ENCODE data around the gene CLDN7.
A peak's percentile ranks its signal among the peaks of the same experiment; 100 is the strongest.

The CLDN7 gene

GRCh38 chr17:7235693-7236665, 26.3 kb downstream of the CLDN7 start:
- no peak for DNase-seq

DNA sequence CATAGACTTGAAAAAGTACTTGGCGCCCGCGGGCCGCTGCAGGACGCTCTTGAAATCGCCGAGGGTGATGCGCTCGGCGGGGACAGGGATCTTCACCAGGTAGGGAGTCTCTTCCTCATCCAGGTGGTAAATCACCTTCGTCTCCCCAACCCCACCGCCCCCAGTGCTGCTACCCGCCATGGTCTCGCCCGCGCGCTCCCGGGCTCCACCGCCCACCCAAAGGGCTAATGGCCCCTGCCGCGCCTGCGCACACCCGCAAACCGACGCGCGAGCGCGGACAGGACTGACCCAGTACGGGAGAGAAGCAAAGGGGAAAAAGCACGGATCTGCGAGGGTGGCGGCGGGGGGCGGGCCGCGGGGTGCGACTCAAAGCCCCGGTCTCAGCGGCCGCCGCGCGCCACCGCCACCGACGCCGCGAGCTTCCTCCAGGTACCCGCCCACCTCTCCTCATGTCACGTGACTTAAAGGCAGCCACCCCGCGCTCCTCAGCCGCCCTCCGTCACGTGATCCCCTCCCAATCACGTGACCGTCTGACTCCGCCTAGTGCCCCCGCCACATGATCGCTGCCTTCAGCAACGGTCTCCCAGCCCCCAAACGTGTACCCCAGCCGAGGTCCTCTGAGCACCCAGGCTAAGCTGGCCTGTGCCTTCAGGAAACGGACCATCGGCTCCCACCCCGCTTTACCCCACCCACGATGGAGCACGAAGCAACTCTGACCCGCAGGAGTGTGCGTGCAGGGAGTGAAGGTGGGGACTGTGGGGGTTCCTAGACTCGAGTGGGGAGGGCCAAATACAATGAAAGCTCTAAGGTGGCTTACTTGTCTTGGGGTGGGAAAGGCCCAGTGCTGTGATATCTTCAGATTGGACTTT, 28.0 kb downstream of the CLDN7 start, which contains the start of gene DVL2:
Gene DVL2 (minus strand): TSS at position 435 of the 869 bp plus-strand sequence. CDS start 255 bp downstream, at position 180.
- DNase-seq, result peak; percentile 93

DNA sequence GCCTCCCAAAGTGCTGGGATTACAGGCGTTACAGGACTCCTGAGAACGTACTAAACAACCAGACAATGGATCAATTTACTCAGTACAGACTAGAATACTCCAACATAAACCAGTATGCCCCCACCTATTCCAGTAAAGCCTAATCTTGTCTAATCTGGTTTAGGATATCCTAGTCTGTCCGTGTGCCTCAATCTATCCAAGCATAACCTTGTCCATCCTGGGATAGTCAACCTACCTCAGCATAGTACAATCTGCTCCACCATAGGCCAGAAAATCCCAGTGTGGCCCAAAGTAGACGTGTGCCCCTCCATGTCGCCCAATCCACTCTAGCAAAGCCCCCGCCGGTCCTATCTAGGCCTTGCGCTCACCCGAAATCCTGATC, 28.6 kb downstream of the CLDN7 start:
- DNase-seq, result no peak

DNA sequence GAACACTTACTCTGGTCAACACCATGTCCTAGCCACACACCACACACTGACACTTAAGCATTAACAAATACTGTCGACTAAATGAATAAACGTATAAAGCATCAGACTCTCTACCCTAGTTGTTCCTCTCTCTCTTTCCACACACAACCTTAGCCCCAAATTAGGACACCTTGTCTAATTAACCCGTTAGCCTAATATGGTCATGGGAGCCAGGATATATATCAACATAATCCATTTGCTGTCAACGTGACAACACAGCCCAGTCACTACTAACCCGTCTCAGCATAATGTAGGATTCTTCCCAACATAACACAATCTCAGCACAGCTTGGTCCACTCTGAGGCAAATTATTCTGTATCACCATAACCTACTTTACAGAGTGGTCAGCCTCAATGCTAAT, 30.2 kb downstream of the CLDN7 start:
- DNase-seq, result no peak

- DNase-seq, result no peak
These were observed 32.8 kb downstream of the CLDN7 start for GRCh38 chr17:7229504-7229903.

GRCh38 chr17:7228920-7229319, 33.4 kb downstream of the CLDN7 start:
- no peak for DNase-seq

DNA sequence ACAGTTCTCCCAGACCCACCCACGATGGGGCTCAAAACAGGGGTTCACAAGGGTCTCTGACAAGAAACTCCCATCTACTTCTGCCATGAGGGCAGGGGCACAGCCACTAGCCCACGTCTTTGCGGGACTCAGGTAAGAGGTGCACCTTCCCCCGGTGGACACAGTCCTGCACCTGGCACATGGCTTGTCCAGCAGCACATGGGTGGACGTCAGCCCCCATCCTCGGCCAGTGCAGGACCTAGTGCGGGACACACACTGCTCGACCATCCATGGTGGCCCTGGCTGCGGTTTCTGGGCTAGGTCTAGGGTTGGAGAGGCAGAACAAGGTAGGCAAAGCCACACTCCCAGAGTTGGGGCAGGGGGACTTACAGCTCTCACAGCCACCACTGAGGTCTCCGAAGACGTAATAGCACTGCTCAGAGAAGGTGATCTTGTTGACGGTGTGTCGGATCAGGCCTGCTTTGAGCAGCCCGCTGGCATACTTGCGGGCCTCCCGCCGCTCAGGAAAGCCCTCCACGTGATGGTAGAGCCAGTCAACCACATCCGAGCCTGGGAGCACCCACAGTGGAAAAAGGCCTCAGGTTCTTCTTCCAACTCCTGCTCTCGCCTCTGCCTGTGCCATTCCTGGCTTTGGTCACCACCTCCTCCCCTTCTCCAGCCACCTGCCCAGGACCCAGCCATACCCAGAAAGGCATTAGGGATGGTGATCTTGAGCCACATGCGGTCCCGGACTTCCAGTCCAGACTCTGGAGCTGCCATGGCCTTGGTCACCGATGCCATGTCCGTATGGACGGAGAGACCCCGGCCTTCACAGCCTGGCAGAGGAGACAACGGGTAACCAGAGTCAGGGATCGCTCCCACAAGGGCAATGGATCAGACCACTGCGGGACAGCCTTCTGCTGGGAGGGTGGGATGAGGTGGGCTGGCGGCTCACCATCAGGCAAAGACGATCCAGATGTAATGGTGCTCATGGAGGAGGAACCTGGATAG, 35.3 kb downstream of the CLDN7 start:
- DNase-seq, result no peak

DNA sequence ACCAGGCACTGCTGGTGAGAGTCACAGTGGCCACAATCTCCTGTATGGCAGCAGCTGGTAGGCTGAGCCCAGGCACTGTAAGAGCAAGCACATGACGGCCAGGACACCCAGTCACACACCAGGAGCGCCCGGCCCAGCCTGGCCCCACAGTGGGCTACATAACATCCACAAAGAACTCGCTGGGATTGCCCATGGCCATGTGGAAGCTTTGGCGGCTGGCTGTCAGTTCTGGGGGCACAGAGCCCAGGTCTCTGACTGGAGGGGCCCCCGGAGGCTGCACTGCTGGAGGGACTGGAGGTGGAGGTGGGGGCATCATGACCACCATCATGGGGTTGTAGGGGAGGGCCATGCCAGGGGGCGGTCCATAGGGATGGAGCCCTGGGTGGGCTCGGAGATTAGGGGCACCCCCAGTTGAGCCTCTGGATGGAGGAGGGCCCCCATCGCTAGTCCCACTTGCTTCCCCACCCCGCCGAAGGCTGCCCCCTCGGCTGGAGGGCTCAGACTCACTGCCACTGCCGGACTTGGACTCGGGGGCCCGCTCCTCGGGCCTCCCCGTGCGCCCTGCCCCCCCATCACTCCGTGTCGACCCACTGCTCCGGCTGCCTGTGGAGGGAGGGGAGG, 36.5 kb downstream of the CLDN7 start:
- DNase-seq, result no peak

DNA sequence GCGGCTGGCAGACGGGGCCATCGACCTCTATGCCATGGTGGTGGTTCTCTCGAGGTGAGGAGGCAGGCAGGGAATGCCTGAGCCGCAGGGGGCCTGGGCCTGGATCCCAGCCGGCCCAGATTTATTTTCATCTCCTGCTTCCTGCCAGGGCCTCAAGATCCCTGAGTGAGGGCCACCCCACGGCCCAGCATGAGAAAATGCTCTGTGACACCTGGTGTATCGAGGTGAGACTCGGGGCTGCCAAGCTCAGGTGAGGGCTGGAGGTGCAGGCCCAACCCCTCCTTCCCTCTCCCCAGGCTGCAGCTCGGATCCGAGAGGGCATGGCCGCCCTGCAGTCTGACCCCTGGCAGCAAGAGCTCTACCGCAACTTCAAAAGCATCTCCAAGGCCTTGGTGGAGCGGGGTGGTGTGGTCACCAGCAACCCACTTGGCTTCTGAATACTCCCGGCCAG, 37.6 kb downstream of the CLDN7 start:
- no peak for DNase-seq

GRCh38 chr17:7224110-7224509, 38.2 kb downstream of the CLDN7 start:
- DNase-seq, result no peak

DNA sequence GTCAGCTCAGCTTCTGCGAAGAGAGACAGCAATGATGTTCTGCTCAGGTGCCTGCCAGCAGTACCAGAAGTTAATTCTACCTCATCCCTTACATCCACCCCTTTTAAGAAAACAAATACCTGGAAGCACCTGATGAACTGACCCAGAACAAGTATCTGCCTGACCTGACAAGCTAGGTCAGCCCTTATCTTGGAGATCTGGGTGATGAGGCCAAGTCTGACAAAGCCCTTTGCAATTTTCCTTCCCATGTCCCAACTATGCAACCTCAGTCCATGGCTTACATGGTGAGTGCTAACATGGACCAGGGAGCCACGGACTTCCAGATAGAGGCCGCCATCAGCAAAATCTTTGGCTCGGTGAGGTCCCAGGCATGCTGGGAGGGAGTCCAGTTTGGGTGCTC, 38.9 kb downstream of the CLDN7 start:
- no peak for DNase-seq

- no peak for DNase-seq
These were observed 39.3 kb downstream of the CLDN7 start for GRCh38 chr17:7222972-7223292.

- no peak for DNase-seq
These were observed 39.9 kb downstream of the CLDN7 start for GRCh38 chr17:7222093-7222971.

DNA sequence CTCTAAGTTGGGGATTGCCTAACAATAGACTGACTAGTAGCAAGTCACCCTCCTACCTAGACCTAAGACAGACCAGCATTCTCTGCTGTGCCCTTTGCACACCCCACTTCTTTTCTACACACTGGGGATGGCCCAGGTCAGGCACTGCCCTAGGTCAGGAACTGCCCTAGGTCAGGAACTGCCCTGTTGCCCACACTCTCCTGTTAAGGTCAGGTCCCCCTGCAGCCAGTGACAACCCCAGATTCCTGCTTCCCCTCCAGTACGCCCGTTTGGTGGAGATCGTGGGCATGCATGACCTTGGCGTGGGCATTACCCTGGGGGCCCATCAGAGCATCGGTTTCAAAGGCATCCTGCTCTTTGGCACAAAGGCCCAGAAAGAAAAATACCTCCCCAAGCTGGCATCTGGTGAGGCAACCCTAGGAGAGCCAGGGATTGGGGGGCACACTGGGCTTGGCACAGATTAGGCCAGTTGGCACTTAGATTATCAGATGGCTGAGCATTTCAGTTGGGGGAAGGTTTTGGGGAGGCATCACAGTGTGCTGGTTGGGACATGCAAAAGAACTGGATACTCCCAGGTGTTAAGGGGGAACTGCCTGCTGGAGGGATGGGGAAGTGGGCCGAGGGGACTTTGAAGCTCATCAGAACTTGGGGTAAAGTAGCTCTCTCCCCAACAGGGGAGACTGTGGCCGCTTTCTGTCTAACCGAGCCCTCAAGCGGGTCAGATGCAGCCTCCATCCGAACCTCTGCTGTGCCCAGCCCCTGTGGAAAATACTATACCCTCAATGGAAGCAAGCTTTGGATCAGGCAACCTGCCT, 40.8 kb downstream of the CLDN7 start:
- no peak for DNase-seq

- peak; percentile 45 for DNase-seq
These were observed 41.5 kb downstream of the CLDN7 start for GRCh38 chr17:7220593-7221277.

DNA sequence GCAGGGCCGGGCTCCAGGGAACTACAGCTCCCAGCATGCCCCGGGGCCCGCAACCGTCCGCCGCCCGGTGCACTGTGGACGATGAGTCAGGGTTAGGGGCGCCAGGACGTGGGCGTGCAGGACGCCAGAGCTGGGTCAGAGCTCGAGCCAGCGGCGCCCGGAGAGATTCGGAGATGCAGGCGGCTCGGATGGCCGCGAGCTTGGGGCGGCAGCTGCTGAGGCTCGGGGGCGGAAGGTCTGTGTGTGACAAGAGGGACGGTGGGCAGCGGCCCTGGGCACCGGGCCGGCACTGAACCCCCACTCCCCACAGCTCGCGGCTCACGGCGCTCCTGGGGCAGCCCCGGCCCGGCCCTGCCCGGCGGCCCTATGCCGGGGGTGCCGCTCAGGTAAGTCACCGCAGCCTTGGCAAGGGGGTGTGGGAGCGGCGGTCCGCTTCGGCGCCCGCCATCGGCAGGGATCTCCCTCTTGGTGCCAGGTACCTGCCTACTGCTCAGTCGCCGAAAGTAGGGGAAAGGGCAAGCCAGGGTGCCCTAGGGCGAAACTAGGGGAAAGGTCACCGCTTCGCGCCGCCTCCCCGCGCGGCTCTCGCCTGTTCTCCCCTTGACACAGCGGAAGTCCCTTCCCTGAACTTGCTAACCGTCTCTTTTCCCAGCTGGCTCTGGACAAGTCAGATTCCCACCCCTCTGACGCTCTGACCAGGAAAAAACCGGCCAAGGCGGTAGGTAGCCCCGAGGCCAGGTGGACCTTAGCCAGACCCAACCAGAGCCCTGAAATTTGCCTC, 42.3 kb downstream of the CLDN7 start, which contains the start of the genes ACADVL and DLG4:
Gene ACADVL (plus strand): TSS at position 127 of the 781 bp plus-strand sequence. CDS start 47 bp downstream, at position 174.
Gene DLG4 (minus strand): TSS at position 25 of the 781 bp plus-strand sequence.
- DNase-seq, result peak; percentile 54

DNA sequence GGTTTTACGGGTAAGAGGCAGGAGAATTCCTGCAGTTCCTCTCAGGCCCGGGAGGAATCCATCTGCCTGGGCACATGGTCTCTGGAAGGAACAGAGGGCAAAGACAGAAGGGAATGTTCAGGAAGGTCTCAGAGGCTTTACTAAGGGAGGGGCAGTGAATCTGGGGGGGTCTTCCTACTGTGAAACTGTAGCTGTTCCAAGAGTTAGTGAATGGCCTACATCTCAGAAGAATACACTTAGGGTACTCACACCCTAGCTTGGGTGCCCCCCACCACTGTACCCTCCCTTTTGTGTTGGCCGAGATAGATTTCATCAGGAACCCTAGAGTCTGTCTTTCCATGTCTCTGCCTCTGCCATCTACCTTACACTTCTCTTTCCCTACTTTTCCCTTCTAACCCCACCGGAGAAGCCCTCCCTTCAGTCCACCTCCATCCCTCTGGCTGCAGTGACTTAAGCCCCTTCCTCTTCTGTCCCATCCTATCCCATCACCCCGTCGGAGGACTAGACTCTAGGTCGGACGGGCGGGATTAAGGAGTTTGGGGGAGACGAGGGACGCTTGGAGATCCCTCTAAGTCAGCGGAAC, 43.0 kb downstream of the CLDN7 start:
- DNase-seq, result no peak

GRCh38 chr17:7218758-7219157, 43.5 kb downstream of the CLDN7 start:
- DNase-seq, result no peak

Measured in central memory CD4-positive, alpha-beta T cell (primary cell).